Measurements from ENCODE around the gene RASD2.

- TF ChIP-seq EZH2 (IDR thresholded peaks at IDR 0.05; ENCODE audit: borderline replicate concordance, low read length) (no peak), CTCF (conservative IDR thresholded peaks at IDR 0.05 in 1 of 2, IDR thresholded peaks at IDR 0.05 in 1 of 2; ENCODE audit: extremely low read depth in 1 of 2, insufficient read depth in 1 of 2, low read depth in 1 of 2, low read length in 2 of 2) (no peak)
Measured at GRCh38 chr22:35516723-35517122, 23.9 kb upstream of the RASD2 start.
